HG03460 (cell line): ENCODE data around the gene HOXA9.

Experiments
- ATAC-seq: cut with Tn5 transposase; IDR thresholded peaks from one replicate; pipeline ENCODE4 v1.9.1; 2021; ENCODE audit not compliant: unreplicated experiment

HOXA9 gene

DNA sequence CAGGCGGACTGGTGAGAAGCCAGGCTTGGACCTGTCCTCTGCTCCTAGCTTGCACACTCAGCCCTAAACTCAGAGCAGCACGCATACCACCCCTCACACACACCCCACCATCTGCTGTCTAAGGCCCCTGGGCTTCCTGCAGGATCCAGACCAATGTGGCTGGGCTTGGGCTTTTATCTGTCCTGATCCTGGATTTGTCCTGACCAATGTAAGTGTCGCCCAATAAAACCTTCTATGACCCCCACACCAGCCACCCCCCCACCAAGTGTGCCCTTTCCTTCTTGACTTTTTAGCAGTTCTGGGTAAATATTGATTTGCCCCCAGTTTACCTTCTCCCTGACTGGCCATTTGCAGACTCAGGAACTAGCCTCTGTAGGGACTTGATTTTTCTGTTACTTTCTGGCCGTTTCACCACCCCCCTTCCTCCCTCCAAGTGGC lies 36.3 kb upstream of the HOXA9 start:
- ATAC-seq: no peak

DNA sequence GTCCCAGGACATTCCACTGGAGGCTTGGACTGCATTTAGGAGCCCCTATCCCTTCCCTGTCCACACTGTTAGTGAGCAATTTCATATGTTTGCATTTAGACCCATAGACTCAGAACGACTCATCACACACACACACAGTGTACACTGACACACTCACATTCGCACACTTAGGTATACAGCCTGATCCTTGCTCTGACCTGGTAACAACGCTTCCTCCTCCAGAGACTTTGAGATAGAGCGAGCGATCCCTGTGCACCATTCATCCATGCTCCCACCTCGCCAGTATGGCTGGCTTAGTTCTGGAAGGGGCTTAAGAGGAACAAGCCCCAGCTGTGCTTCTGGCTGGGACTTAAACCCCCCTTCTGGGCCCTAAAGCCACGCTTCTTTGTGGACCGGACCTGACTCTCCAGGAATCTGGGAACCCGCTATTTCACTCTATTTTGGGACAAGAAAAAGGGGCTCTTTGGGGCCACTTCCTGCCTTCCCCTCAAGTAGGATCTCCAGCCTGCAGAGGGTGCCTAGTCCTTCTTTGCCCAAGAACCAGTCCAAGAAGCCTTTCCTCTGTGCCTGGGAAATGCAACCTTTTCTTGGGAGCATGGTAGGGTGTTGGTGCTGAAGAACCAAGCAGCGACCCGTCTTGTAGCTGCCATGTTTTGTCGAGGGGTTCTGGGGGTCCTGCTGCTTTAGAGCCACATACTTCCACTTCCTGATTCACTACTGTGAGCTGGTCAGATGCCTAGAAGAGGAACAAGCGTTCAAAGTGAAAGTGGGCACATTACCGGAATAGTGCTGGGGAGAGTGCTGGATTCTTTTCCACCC lies 35.6 kb upstream of the HOXA9 start:
- ATAC-seq: no peak

DNA sequence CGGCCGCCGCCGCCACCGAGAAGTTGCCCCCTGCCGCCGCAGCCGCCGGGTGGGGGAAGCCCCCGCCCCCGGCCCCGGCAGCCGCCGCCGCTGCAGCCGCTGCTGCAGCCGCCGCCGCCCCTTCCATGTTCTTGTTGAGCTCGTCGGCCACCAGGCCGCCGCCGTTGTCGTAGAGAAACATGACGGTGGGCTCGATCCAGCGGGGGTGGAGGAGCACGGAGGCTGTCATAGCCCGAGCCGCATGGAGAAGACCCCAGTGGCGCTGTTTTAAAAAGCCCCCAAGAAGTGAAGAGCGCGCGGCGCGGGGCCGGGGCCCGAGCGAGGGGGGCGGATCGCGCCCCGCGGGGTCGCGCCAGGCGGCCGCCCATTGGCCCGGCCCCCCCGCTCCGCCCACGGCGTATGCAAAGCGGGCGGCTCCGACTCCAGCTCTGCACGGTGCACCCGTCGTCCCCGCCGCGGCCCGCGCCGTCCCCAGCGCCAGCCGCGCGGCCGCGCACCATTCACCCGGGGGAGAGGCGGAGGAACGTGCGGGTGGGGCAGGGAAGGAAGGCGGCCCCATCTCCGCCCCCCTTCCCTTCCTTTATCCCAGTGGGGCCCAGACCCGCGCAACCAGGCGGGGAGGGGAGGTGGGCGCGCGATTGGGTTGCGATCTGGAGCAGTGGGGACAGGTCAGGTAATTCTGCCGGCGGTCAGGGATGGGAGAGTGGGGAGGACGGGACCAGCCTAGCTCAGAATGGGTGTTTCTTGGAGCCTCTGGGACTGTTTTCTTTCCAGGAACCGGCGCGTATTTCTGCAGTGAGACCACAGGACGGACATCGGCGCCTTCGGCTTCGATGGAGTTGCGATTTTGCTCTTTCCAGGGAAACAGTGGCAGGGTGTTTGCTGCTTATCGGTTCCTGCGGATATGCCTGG lies 34.8 kb upstream of the HOXA9 start, which contains the start of gene HOXA13:
TSS of gene HOXA13 (minus strand) at position 243 of the 912 bp plus-strand sequence. CDS start at position 229, 14 bp downstream.
- ATAC-seq: no peak

GRCh38 chr7:27198871-27199801 lies 33.8 kb upstream of the HOXA9 start:
- ATAC-seq: no peak

- no peak for ATAC-seq
Measured at GRCh38 chr7:27198138-27198841, 33.0 kb upstream of the HOXA9 start.

DNA sequence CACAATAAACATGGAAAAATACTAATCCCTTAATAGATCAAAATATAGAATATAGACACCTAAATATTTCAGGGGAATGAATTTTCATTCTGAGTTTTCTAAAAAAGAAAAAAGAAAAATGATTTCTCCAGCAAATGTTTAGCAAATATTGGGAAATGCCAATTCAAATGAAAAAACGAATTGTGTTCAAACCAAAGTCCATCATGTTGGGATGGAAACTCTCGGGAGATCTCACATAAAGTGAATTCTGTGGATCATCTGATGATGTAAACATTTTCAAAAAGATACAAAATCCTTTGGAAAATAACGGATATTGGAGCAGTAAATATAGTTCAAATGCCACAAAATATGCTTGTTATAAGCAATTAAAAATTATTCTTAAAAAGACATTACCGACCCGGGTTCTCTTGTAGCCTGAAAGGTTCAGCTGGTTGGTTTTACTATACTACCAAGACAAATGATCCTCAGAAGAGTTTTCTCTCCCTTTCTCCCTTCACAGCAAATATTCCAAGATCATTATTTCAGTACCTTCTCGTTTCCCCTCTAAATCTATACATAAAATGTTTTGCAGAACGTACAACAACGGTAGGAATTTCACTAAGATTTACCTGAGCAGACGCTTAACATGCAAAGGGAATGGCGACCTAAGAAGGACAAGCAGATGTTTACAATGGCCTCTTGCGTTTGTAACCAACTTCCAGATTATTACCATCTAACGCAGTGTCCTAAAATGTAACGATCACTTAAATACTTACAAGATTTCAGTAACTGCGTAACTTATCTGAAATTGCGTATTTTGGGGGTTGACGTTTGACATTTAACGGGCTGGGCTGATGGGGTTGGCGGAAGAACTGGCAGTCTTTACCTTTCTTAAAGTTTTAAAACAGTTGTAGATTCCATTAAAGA lies 32.1 kb upstream of the HOXA9 start:
- no peak for ATAC-seq

DNA sequence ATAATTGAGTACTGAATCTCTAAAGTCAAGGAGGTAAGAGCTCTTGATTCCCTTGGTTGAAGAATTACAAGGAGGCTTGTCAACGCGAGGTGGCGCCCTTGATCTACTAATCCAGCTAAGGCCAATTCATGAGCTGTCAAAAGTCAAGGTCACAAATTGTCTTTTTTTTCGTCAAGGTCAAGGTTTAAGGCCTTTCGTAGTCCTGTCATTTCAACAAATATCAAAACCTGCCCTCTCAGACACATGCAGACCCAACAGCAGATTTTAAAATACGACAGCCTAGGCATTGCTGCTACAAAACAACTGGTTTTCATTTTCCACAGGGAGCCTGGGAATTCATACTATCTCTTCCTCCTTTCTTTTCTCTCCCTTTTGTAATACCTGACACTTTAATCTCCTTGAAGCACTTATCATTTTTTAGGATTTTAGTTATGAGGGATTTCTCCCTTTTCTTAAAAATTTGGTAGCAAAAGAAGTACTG lies 31.0 kb upstream of the HOXA9 start:
- ATAC-seq: no peak

GRCh38 chr7:27194686-27195379 lies 29.5 kb upstream of the HOXA9 start:
- ATAC-seq: no peak

DNA sequence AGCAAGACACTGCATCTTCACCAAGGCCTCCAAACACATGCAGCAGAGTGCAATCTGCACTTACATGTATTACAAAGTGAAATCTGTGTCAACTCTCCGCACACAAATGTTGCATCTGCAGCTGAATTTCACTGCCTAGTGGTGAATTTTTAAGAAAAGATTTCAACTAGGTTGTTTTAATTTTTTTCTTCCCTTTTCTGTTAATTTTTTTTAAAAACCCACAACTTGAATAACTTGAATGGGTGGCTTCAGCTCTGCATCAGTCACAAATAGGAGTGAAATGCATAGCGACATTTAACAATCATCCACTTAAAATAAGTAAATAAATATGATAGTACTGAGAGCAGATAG lies 28.6 kb upstream of the HOXA9 start:
- no peak for ATAC-seq

- no peak for ATAC-seq
Measured at GRCh38 chr7:27193335-27194001, 28.1 kb upstream of the HOXA9 start.

DNA sequence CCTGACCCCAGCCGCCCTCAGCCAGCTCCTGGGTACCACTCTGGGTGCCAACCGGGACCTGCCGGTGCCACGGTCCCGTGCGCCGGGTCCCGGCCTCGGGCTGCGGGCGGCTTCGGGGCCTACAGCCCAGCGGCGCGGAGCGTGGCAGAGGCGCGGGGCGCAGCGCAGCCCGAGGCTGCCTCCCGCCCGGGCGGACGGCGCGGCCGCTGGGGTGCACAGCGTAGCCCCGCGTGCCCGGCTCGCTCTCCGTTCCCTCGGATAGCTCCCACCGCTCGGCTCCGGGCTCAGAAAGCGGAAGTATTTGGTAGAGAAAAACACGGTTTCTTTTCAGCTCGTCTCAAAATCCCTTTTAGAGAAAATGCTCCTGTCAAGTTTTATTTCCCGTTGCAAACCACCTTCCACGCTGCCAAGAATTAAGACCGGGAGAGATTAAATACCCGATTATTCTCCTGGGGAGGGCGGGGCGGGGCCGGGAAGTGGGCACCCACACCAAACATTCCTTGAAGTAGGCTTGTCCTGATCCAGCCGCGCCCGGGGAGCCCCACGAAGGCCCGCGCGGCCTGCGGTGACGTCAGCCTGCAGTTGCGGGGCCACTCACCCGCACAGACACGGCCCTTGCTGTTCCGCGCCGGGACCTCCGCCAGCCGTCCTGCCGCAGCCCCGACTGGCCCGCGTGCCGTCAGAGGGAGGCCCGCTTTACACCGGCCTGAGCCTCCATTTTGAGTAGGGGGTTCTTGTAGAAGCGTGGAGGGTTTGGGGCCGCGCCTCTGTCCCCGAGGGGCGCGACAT lies 27.4 kb upstream of the HOXA9 start:
- ATAC-seq: no peak

DNA sequence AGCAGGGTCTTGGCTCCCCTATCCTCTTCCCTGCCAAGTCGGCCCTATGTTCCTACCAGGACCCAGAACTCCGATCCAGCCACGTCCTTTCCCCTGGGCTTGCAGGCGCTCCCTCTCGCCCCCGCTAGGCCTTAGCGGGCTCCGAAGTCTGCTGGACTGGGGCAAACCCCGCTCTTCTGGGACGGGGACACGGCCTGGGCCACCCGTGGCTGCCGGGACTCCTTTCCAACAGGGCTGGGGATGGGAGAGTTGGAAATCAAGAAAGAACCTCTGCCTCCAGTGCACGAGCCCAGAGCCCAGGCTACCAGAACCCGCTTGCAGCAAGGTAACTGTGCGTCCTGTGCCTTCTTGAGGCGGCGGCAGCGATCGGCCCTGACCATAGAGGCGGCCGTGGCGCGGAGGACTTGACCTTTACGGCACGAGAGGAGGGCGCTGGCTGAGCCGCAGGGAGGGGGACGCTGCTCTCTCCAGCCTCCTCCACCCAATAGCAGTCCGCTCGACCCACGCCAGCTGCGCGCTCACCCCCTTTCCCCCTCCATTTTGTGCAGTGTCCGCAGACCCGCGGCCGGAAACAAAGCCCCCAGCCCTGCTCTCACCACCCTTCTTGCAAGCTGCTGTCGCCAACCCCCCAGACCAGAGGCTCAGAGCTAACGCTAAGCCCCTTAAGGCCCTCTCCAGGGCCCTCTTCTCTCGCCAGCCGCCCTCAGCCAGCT lies 26.7 kb upstream of the HOXA9 start:
- no peak for ATAC-seq

- no peak for ATAC-seq
Measured at GRCh38 chr7:27191161-27191731, 25.9 kb upstream of the HOXA9 start.

DNA sequence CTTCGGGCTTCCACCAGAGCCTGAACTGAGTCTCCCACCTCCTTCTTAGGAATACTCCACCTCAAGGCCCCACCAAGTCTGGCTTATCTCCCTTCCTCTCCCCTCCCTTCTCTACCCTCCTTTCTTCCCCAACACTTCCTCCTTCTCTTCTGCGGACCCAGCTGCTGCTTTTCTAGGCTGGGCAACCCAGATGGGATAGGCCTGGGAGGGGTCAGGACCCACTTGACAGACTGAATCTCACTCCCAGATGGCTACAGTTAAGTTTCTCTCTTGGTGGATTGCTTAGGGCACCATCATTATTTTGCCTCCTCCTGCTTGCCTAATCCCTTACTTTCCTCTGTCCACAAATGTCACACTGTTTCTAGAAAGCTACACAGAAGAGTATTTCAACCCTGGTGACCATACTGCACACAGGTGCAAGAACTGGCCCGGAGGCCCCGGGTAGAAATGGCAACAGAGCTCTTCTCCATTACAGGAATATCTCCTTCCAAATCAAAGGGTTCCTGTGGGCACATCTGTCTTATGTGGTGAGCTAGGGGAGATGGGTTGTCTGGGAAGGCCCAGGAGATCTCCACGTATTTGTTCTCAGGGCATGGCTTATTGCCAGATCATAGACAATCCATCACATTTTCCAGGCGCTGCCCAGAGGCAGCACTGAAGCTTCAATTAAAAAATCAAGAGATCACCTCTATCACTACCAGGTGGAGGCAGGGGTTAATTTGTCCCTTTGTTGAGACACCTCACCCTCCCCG lies 24.8 kb upstream of the HOXA9 start:
- no peak for ATAC-seq

GRCh38 chr7:27189295-27189996 lies 24.1 kb upstream of the HOXA9 start:
- ATAC-seq: no peak
